ENCODE results near the gene SCN5A. TPM values are rescaled to one million over a fixed set of nuclear protein-coding genes. Genes with fewer than 3 reads are reported as not detected.

Gene SCN5A
- total RNA-seq, 1 experiment from 2014 or later = 13.6 TPM

- CTCF ChIA-PET = interaction anchor here (1.0 to 2.4 kb wide), 6 partner anchors 10 to 97 kb away, joined by 3 to 12 read pairs (median 6); no protein-coding TSS in a partner anchor
Measured at GRCh38 chr3:38617586-38617985, 31.9 kb downstream of the SCN5A start.

GRCh38 chr3:38617137-38617536 is 32.4 kb downstream of the SCN5A start:
- ChIA-PET POLR2A (no interaction called here), CTCF (interaction anchor here (0.6 to 2.4 kb wide), 7 partner anchors 11 to 96 kb away, joined by 3 to 12 read pairs (median 6); no protein-coding TSS in a partner anchor)
- no peak for DNase-seq (ENCODE audit: low spot score)
- no peaks in the 10 kb centered on the region for H3K9me3 Mint-ChIP-seq
- peaks cover 10% of the 10 kb centered on the region; the same call in 1 of the 2 replicates for H3K4me1 Mint-ChIP-seq
- no peaks in the 10 kb centered on the region; the same call in 1 of the 2 replicates for H3K36me3 Mint-ChIP-seq
- H3K27me3 Mint-ChIP-seq (ENCODE audit: low read depth) = no peaks in the 10 kb centered on the region; the same call in 1 of the 2 replicates
- peak overlapping the region; percentile 22; the same call in 1 of the 2 replicates for H3K27ac Mint-ChIP-seq
- H3K4me3 Mint-ChIP-seq = no peak overlapping the region
- ATAC-seq = no peak
- TF ChIP-seq PRDM15 (CRISPR knock-in tag; IDR thresholded peaks at IDR 0.05) (no peak), ZNF416 (CRISPR knock-in tag; IDR thresholded peaks at IDR 0.05) (no peak), EMX1 (CRISPR knock-in tag; IDR thresholded peaks at IDR 0.05) (no peak), NR1H2 (CRISPR knock-in tag; IDR thresholded peaks at IDR 0.05) (no peak), ZNF532 (CRISPR knock-in tag; IDR thresholded peaks at IDR 0.05; ENCODE audit: borderline replicate concordance) (no peak), CTCF (IDR thresholded peaks at IDR 0.05) (no peak), TP53 (CRISPR knock-in tag; IDR thresholded peaks at IDR 0.05) (no peak), PREB (CRISPR knock-in tag; IDR thresholded peaks at IDR 0.05; ENCODE audit: borderline replicate concordance) (no peak), ZNF263 (CRISPR knock-in tag; IDR thresholded peaks at IDR 0.05; ENCODE audit: low read depth) (no peak), TEAD4 (CRISPR knock-in tag; IDR thresholded peaks at IDR 0.05) (no peak), ZNF317 (CRISPR knock-in tag; IDR thresholded peaks at IDR 0.05; ENCODE audit: borderline replicate concordance, low read depth) (no peak), OVOL2 (CRISPR knock-in tag; IDR thresholded peaks at IDR 0.05; ENCODE audit: borderline replicate concordance) (no peak), HMGXB4 (CRISPR knock-in tag; IDR thresholded peaks at IDR 0.05) (no peak), NFATC4 (CRISPR knock-in tag; IDR thresholded peaks at IDR 0.05) (no peak), IRF2 (CRISPR knock-in tag; IDR thresholded peaks at IDR 0.05; ENCODE audit: borderline replicate concordance, low read depth) (no peak)

More at GRCh38 chr3:38617586-38617985, 31.9 kb downstream of the SCN5A start:
- no peak for DNase-seq (ENCODE audit: low spot score)
- ATAC-seq = no peak
- no peaks in the 10 kb centered on the region; the same call in 1 of the 2 replicates for H3K36me3 Mint-ChIP-seq
- POLR2A ChIA-PET = no interaction called here
- H3K4me1 Mint-ChIP-seq = peaks cover 10% of the 10 kb centered on the region; the same call in 1 of the 2 replicates
- TF ChIP-seq ATF2 (CRISPR knock-in tag; IDR thresholded peaks at IDR 0.05; ENCODE audit: borderline replicate concordance, low read depth) (no peak), ZBTB21 (CRISPR knock-in tag; IDR thresholded peaks at IDR 0.05; ENCODE audit: borderline replicate concordance) (no peak), MXD4 (CRISPR knock-in tag; IDR thresholded peaks at IDR 0.05; ENCODE audit: borderline replicate concordance) (no peak), NFE2L1 (CRISPR knock-in tag; IDR thresholded peaks at IDR 0.05) (no peak)
- H3K27ac Mint-ChIP-seq = no peak overlapping the region
- no peak overlapping the region for H3K4me3 Mint-ChIP-seq
- no peaks in the 10 kb centered on the region for H3K9me3 Mint-ChIP-seq
- H3K27me3 Mint-ChIP-seq (ENCODE audit: low read depth) = no peaks in the 10 kb centered on the region; the same call in 1 of the 2 replicates

Measured in WTC11 (cell line).